AG10803 (cell line): ENCODE measurements around the gene TTLL6.
"Not testable (repeated sequence)": the region's sequence is repeated elsewhere in the genome, so short reads cannot be mapped to it uniquely, and the experiment has no call there.

ENCODE experiments used
- DNase-seq: peaks from one replicate; pipeline ENCODE4 v3.0.0; 2010; ENCODE audit warnings: low read depth
- H3K4me3 ChIP-seq: 2 replicates; pipeline ENCODE4 v1.5.1; 2011; ENCODE audit warnings: mild to moderate bottlenecking, low read length, control low read depth
- TF ChIP-seq, protein P1 (sequence below): conservative IDR thresholded peaks from 2 replicates; pipeline ENCODE4 v1.5.1; 2011; ENCODE audit warnings: mild to moderate bottlenecking, low read length, control low read depth, inconsistent platforms

TTLL6 gene

GRCh38 chr17:48815311-48815710 lies 1.7 kb downstream of the TTLL6 start:
- TF ChIP-seq, protein P1, sequence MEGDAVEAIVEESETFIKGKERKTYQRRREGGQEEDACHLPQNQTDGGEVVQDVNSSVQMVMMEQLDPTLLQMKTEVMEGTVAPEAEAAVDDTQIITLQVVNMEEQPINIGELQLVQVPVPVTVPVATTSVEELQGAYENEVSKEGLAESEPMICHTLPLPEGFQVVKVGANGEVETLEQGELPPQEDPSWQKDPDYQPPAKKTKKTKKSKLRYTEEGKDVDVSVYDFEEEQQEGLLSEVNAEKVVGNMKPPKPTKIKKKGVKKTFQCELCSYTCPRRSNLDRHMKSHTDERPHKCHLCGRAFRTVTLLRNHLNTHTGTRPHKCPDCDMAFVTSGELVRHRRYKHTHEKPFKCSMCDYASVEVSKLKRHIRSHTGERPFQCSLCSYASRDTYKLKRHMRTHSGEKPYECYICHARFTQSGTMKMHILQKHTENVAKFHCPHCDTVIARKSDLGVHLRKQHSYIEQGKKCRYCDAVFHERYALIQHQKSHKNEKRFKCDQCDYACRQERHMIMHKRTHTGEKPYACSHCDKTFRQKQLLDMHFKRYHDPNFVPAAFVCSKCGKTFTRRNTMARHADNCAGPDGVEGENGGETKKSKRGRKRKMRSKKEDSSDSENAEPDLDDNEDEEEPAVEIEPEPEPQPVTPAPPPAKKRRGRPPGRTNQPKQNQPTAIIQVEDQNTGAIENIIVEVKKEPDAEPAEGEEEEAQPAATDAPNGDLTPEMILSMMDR = no peak
- H3K4me3 ChIP-seq = no peak overlapping the region
- DNase-seq = no peak

- TF ChIP-seq, protein P1 = peak; percentile 85
- H3K4me3 ChIP-seq = no peak overlapping the region
- peak; percentile 17 for DNase-seq
These were observed 2.5 kb downstream of the TTLL6 start for GRCh38 chr17:48814504-48814903.

DNA sequence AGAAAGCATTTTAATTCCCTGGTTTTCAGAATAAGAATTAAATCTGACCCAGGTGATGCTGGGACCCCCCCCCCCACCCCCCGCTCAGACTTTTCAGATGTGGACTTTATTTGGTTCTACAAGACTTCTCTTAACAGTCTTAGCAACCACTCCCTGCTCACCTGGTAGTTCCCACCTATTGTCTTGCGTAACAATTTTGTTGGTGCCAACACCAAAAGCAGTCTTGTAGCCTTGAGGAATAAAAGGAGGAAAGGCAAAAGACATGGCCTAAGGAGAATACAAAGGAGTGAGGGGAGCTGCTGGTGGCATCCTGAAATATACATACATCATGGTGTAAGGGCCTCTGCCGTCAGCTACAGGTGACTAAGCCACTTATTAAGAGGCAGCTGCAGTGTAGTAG lies 5.0 kb downstream of the TTLL6 start:
- DNase-seq = no peak
- TF ChIP-seq, protein P1 = no peak

DNA sequence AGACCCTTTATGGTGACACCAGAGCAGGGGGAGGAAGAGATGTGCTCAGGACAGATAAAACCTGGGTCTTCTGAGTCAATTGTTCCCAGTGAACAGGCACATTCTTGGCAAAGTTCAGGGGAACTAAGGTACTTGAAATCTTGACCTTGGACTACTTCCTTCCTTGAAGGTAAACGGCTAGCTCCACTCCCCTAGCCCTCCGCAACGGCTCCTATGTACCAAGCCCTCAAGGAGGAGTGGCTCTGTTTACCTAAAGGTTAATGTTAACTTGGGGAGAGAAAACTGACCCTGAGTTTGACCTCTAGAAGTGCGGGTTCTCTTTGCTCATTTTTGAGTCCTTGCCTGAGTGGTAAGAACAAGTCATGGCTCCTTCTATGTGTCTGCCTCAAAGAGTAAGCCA lies 7.8 kb downstream of the TTLL6 start:
- TF ChIP-seq, protein P1 = no peak
- DNase-seq = no peak
- H3K4me3 ChIP-seq = no peak overlapping the region

More for the DNA sequence above, 5.0 kb downstream of the TTLL6 start:
- no peak overlapping the region for H3K4me3 ChIP-seq

GRCh38 chr17:48804936-48805411 lies 12.1 kb downstream of the TTLL6 start:
- H3K4me3 ChIP-seq = no peak overlapping the region
- TF ChIP-seq, protein P1 = peak; percentile 88
- DNase-seq = peak; percentile 36

DNA sequence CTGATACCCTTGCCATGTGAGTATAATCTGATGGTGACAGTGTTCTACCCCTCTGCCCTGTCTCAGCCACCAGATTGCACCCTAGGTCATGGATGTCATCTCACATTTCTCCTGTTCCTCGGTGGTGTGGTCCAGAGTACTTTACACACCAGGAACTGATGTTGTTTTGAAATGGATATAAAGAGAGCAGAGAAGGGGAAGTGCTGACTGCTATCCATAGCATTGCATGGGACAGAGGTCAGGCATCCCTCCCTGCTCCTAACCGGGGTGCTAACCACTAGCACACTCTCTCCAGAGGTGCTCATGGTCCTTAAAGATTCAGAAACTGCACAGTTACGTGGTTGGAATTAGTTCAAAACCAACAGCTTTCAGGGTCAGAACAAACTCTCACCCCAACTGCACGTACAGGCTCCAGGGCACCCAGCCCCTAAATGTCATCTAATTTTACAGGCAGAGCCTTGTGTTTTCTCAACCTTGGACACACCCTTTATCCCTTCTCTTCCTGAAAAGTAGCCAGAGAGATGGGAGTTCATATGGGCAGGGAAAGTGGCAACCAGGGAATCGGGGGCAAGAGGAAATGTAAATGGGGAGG lies 16.3 kb downstream of the TTLL6 start:
- TF ChIP-seq, protein P1 = no peak
- no peak for DNase-seq
- no peak overlapping the region for H3K4me3 ChIP-seq

GRCh38 chr17:48799069-48799723 lies 17.8 kb downstream of the TTLL6 start:
- no peak overlapping the region for H3K4me3 ChIP-seq
- no peak for DNase-seq
- TF ChIP-seq, protein P1 = no peak

DNA sequence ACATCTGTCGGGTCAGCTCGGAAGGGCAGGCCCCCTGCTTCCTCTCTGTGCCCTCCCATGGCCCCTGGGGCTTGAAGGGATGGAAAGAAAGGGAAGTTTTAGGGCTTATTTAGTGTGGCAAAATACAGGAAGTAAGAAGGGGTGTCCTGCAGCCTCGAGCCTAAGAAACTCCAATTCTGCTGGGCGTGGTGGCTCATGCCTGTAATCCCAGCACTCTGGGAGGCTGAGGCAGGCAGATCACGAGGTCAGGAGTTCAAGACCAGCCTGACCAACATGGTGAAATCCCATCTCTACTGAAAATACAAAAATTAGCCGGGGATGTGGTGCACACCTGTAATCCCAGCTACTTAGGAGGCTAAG lies 20.9 kb downstream of the TTLL6 start:
- not testable (repeated sequence) for H3K4me3 ChIP-seq, DNase-seq
